ENCODE data around the gene SLC15A1. TPM values are rescaled to one million over a fixed set of nuclear protein-coding genes. Genes with fewer than 3 reads are reported as not detected.
"Not testable (repeated sequence)": the region's sequence is repeated elsewhere in the genome, so short reads cannot be mapped to it uniquely, and the experiment has no call there.

SLC15A1 gene
- total RNA-seq, 4 donors from 2014 or later: not detected

DNA sequence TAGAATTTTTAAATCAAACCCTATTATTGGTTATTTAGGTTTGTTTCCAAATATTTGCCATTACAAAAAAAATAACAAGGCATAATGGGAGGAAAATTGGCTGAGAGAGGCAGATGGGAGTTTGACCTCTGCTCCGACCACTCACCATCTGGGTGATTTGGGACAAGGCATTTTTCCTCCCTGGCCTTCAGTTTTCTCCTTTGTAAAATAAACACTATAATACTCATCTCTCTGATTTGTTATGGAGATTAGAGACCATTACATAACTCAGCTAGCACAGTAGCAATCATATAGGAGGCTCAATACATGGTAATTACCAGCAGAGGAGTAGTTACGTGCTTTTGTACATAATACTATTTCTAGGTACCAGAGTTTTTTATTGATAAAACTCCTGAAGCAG is 105.4 kb downstream of the SLC15A1 start:
- in situ Hi-C loops (cut with MboI; ENCODE audit: low sequenced_read_pairs in 4 of 4) (no loop called here), intact Hi-C loops (cut with DNase I; ENCODE audit: low total_unique reads) (no loop called here)
- no peaks in the 10 kb centered on the region for H3K36me3 ChIP-seq
- DNase-seq (no peak), ATAC-seq (no peak)
- H3K27ac ChIP-seq: no peak overlapping the region
- H3K9me3 ChIP-seq: no peaks in the 10 kb centered on the region
- no peaks in the 10 kb centered on the region for H3K4me1 ChIP-seq
- no peaks in the 10 kb centered on the region for H3K27me3 ChIP-seq
- no peak overlapping the region for H3K4me3 ChIP-seq
- TF ChIP-seq, protein P1, sequence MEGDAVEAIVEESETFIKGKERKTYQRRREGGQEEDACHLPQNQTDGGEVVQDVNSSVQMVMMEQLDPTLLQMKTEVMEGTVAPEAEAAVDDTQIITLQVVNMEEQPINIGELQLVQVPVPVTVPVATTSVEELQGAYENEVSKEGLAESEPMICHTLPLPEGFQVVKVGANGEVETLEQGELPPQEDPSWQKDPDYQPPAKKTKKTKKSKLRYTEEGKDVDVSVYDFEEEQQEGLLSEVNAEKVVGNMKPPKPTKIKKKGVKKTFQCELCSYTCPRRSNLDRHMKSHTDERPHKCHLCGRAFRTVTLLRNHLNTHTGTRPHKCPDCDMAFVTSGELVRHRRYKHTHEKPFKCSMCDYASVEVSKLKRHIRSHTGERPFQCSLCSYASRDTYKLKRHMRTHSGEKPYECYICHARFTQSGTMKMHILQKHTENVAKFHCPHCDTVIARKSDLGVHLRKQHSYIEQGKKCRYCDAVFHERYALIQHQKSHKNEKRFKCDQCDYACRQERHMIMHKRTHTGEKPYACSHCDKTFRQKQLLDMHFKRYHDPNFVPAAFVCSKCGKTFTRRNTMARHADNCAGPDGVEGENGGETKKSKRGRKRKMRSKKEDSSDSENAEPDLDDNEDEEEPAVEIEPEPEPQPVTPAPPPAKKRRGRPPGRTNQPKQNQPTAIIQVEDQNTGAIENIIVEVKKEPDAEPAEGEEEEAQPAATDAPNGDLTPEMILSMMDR (IDR thresholded peaks at IDR 0.05 in 4 of 5, conservative IDR thresholded peaks at IDR 0.05 in 1 of 5): no peak
- TF ChIP-seq POLR2A (IDR thresholded peaks at IDR 0.05): no peak

DNA sequence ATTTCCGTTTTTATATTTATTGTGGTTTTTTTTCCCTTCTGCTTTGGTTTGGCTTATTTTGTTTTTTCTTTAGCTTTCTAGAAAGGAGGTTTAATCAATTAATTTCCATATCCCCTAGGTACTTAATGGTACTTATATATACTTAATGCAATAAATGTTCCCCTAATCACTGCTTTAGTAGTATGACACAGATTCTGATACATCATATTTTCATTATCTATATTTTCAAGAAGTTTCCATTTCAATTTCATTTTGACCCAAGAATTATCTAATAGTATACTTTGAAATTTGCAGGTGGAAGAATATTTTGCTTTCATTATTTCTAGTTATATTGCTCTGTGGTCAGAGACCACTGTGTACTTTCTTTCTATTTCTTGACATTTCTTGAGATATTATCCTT is 109.0 kb downstream of the SLC15A1 start:
- Histone ChIP-seq H3K27ac (no peak overlapping the region), H3K36me3 (no peaks in the 10 kb centered on the region), H3K4me1 (no peaks in the 10 kb centered on the region), H3K27me3 (no peaks in the 10 kb centered on the region), H3K9me3 (no peaks in the 10 kb centered on the region), H3K4me3 (no peak overlapping the region)
- intact Hi-C loops (cut with DNase I; ENCODE audit: low total_unique reads) (no loop called here), in situ Hi-C loops (cut with MboI; ENCODE audit: low sequenced_read_pairs in 4 of 4) (no loop called here)
- ATAC-seq: no peak
- no peak for TF ChIP-seq POLR2A (IDR thresholded peaks at IDR 0.05)
- TF ChIP-seq, protein P1 (IDR thresholded peaks at IDR 0.05 in 4 of 5, conservative IDR thresholded peaks at IDR 0.05 in 1 of 5): no peak
- no peak for DNase-seq

- H3K4me1 ChIP-seq: no peaks in the 10 kb centered on the region
- H3K27me3 ChIP-seq: no peaks in the 10 kb centered on the region
- TF ChIP-seq, protein P1 (IDR thresholded peaks at IDR 0.05 in 4 of 5, conservative IDR thresholded peaks at IDR 0.05 in 1 of 5): no peak
- no peak for TF ChIP-seq POLR2A (IDR thresholded peaks at IDR 0.05)
- H3K4me3 ChIP-seq: no peak overlapping the region
- intact Hi-C loops (cut with DNase I; ENCODE audit: low total_unique reads) (no loop called here), in situ Hi-C loops (cut with MboI; ENCODE audit: low sequenced_read_pairs in 4 of 4) (no loop called here)
- DNase-seq: no peak
- H3K36me3 ChIP-seq: no peaks in the 10 kb centered on the region
- no peaks in the 10 kb centered on the region for H3K9me3 ChIP-seq
- ATAC-seq: no peak
- H3K27ac ChIP-seq: no peak overlapping the region
Measured at GRCh38 chr13:98641075-98641474, 111.4 kb downstream of the SLC15A1 start.

DNA sequence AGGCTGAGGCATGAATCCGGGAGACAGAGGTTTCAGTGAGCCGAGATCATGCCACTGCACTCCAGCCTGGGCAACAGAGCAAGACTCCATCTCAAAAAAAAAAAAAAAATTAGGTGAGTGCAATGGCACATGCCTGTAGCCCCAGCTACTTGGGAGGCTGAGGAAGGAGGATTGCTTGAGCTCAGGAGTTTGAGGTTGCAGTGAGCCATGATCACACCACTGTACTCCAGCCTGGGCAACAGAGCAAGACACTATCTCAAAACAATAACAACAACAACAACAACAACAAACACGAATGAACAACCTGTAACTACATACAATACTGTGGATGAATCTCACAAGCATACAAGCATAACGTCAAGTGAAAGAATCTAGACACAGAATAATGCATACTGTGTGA is 112.7 kb downstream of the SLC15A1 start:
- H3K4me1 ChIP-seq; H3K36me3 ChIP-seq; in situ Hi-C loops (cut with MboI; ENCODE audit: low sequenced_read_pairs in 4 of 4); H3K9me3 ChIP-seq; ATAC-seq; H3K4me3 ChIP-seq; DNase-seq; intact Hi-C loops (cut with DNase I; ENCODE audit: low total_unique reads); H3K27me3 ChIP-seq; H3K27ac ChIP-seq: not testable (repeated sequence)

DNA sequence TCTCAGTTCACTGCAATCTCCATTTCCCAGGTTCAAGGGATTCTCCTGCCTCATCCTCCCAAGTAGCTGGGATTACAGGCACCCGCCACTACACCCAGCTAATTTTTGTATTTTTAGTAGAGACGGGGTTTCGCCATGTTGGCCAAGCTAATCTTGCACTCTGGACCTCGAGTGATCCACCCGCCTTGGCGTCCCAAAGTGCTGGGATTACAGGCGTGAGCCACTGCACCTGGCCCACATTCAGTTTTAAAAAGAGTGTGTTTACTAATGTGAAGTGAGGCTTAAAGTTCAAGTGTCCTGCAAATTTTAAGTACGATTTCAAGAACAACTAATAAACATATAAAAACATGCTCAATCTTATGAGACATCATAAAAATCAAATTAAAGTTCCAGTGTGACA is 114.1 kb downstream of the SLC15A1 start:
- H3K36me3 ChIP-seq; H3K9me3 ChIP-seq; in situ Hi-C loops (cut with MboI; ENCODE audit: low sequenced_read_pairs in 4 of 4); DNase-seq; ATAC-seq; H3K4me3 ChIP-seq; H3K27me3 ChIP-seq; H3K27ac ChIP-seq; H3K4me1 ChIP-seq; intact Hi-C loops (cut with DNase I; ENCODE audit: low total_unique reads): not testable (repeated sequence)

Other genes with a start within 250 kb of the SLC15A1 start
- gene STK24, start 175.6 kb downstream of the SLC15A1 start, total RNA-seq: 10 to 100 TPM; 28.7 to 68.4 (median 49.4) TPM
- gene DOCK9, start 225.4 kb upstream of the SLC15A1 start, total RNA-seq: 10 to 100 TPM; 31.4 to 46.7 (median 45.6) TPM

Measured in gastrocnemius medialis (tissue), 4 donors.